G401.6 (cell line): ENCODE data around the gene SF1.
"Not testable (repeated sequence)": the region's sequence is repeated elsewhere in the genome, so short reads cannot be mapped to it uniquely, and the experiment has no call there.

ENCODE experiments used
- FAIRE-seq: peaks from 2 replicates; lab custom pipeline; 2012; peaks lifted over from hg19 to GRCh38; lab: Jason Lieb, UNC

Gene SF1, protein sequence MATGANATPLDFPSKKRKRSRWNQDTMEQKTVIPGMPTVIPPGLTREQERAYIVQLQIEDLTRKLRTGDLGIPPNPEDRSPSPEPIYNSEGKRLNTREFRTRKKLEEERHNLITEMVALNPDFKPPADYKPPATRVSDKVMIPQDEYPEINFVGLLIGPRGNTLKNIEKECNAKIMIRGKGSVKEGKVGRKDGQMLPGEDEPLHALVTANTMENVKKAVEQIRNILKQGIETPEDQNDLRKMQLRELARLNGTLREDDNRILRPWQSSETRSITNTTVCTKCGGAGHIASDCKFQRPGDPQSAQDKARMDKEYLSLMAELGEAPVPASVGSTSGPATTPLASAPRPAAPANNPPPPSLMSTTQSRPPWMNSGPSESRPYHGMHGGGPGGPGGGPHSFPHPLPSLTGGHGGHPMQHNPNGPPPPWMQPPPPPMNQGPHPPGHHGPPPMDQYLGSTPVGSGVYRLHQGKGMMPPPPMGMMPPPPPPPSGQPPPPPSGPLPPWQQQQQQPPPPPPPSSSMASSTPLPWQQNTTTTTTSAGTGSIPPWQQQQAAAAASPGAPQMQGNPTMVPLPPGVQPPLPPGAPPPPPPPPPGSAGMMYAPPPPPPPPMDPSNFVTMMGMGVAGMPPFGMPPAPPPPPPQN

DNA sequence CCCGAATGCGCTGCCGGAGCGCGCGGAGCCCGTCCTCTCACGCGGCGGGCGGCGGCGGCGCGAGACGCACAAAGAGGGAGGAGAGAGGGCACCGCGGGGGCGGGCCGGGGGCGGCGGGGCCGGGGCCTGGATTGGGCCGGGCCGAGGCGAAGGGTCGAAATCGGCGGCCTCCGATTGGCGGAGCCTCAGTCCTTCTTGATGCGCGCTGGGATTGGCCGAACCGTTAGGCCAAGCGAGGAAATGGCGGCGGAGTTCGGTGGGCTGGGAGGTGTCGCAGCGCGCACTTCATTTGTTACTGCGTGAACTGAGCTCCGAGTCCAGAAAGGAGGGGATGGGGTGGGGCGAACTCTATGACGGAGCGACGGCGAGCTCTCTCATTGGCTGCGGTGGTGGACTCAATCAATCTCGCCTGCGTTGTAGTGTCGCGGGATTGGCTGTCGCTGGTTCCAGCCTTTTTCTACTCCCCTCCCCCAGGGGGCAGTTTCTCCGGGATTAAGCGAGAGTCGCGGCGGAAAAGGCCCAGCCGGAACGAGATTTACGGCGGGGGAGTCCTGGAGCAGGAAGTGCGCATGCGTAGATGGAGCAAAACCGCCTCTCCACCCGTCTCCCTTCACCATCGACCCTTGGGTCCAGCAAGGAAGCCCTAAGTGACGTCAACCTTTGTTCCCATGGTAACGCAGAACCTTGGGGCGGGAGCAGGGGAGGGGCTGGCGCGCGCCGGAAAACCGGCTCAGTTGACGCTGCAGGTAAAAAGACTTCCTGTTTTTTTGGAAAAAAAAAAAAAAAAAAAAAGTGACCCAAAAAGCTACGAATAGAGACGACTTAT is at the start of gene SF1:
Gene SF1, minus strand, starts transcription at position 70 of the 826 bp plus-strand sequence. CDS start 150 bp downstream, outside the sequence.
- FAIRE-seq, result peak; percentile 99

DNA sequence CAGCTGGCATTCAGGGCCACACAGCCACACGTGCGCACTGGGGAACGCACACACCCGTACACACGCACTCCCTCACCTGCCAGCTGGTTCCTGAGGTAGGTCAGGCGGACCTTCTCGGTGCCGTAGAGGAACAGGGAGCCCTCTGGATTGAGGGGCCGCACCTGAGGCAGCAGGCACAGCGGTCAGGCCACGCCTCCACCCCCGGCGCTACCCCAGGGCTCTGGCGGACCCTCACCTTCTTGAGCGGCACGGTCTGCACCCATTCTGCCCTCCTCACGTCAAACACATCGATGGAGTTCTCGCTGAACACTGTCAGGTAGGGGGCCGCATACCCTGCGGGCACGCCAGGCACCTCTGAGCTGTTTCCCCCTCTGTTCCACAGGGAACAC is 49.1 kb upstream of the SF1 start:
- no peak for FAIRE-seq

DNA sequence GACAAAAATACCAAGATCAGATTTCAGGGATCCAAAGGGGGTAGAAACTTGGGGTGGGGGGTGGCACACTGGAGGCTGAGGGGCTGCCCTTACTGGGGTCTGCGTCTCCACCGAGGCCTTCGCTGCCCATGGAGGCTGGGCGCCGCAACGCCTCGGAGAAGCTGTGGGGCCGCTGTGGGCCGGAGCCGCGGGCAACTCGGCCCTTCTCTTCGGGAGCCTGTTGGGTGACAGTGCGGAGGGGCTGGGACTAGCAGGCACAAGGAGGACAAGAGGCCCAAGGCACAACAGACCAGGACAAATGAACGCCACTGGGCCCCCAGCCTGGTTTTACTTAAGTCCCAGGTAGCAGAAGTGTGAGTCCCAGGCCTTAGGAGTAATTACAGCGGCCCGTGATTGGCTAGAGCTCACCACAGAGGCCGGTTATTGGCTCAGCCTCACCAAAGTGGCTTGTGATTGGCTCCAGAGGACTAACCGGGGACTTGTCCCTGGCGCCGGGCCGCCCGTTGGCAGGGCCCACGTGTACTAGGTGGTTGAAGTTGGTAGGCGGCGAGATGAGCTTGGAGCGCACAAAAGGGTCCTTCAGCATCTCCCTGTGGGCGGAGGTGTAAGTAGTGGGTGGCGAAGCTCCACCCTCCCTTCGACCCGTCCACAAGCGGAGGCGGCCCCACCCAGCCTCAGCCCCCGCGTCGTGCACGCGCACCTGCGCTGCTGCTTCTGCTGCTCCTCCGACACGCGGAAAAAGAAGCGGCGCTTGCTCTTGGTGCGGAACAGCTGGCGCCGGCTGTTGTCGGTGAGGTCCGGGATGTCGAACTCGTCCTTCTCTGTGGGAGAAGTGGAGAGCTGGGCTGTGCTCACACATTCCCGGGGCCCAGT is 48.5 kb upstream of the SF1 start:
- FAIRE-seq, result no peak

DNA sequence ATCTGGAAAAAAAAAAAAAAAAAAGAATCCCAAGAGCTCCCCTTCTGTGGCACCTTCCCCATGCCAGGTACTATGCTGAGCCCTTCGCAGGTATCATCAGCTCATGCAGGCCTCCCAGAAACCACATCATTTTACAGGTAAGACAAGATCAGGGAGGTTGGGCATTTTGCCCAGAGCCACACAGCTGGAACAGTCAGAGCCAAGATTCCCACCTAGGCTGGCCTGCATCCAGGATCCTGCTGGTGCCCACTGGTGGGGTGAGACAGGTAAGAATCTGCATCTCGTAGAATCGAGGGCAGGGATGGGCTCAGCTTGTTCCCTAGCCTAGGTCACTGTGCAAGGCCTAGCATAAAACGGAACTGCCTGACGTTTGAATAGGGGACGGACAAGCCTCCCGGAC is 47.7 kb upstream of the SF1 start:
- FAIRE-seq, result no peak

DNA sequence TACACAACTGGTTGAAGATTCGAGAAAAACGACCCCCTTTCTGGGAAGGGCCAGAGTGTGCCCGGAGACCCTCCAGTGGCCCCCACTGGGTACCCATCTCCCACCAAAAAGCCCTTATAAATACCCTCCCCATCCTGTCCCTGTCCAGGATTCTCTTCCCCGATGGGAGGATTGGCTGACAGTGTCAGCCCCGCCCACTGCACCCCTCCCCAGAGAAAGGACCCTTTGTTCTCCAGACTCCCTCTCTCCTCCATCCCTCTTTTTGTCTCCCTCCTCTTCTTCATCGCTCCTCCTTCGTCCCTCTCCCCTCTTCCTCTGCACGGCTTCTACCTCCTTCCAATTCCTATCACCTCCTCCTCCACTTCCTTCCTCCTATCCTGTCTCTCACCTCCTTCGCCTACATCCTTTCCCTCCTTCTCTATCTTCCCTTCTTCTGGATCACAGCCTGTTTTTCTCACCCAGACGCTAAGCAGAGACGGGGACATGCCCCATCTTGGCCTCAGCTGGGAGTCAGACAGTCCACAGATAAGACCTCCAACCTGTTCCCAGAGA is 45.3 kb upstream of the SF1 start:
- no peak for FAIRE-seq

DNA sequence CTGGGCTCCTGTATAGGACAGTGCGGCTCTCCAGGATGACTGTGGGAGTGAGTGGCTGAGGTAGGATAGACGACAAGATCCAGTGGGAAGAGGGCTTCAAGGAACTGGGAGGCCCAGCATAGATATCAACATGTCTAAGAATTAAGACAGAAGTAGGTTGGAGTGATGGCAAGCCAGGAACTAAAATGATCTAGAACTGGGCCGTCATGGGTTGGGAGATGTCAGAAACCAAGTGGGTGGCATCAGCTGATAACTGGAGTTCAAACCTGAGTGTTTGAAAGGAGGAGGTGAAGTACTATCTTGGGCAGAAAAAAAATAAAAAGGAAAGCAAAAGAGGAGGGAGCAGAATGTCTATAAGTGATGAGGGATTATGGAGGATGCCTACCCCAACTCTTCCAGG is 39.1 kb upstream of the SF1 start:
- no peak for FAIRE-seq

DNA sequence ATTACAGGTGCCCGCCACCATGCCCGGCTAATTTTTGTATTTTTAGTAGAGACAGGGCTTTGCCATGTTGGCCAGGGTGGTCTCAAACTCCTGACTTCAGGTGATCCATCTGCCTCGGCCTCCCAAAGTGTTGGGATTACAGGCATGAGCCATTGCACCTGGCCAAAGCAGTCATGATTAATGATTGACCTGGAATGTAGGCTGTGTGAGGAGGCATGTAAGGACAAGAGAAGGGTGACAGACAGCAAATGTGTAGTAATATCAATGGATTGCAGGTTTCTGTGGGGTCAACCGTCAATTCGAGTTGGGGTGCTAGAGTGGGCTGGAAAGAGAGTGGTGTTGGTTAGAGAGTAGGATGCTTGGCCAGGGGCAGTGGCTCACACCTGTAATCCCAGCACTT is 37.1 kb upstream of the SF1 start:
- not testable (repeated sequence) for FAIRE-seq

DNA sequence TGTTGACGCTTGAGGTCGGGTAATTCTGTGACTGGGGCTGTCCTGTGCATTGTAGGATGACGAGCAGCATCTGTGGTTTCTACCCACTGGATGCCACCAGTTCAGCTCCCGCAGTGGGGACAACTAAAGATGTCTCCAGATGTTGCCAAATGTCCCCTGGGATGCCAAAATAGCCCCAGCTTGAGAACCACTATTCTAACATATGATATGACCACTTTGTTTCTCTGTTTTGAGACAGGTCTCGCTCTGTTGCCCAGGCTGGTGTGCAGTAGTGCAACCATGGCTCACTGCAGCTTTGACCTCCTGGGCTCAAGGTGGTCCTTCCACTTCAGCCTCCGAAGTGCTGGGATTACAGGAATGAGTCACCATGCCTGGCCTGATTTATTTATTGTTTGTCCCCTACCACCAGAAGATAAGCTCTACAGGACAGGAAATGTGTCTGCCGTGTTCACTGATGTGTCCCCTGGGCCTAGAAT is 36.4 kb upstream of the SF1 start:
- FAIRE-seq, result no peak

DNA sequence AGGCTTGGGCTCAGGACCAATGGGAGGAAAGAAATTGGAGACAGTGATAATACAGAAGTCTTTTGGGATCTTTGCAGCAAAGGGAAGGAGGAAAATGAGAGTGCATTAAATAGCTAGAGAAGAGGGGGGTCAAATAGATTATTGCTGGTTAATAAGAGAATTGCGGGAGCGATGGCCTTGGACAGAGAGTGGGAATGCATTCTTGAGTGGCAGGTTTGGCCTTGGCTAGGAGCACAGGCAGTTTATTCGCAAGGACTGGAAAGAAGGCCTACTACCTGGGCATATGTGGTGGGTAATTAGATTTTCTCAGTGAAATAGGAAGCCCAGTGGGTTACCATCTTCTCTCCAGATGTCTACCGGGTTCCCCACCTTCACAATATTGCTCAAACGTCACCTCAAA is 35.5 kb upstream of the SF1 start:
- FAIRE-seq, result no peak

DNA sequence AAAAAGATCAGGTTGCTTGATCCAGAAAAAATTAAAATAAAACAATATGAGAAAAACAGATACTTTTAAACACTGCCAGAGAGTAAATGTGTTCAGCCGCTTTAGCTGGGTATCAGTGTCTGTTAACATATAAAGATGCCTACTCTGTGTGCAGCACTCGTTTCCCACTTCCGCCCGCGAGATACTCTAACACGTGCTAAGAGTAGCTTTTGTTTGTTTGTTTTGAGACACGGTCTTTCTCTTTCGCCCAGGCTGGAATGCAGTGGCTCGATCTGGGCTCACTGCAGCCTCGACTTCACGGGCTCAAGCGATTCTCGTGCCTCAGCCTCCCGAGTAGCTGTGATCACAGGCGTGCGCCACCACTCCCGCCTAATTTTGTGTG is 32.5 kb upstream of the SF1 start:
- no peak for FAIRE-seq

DNA sequence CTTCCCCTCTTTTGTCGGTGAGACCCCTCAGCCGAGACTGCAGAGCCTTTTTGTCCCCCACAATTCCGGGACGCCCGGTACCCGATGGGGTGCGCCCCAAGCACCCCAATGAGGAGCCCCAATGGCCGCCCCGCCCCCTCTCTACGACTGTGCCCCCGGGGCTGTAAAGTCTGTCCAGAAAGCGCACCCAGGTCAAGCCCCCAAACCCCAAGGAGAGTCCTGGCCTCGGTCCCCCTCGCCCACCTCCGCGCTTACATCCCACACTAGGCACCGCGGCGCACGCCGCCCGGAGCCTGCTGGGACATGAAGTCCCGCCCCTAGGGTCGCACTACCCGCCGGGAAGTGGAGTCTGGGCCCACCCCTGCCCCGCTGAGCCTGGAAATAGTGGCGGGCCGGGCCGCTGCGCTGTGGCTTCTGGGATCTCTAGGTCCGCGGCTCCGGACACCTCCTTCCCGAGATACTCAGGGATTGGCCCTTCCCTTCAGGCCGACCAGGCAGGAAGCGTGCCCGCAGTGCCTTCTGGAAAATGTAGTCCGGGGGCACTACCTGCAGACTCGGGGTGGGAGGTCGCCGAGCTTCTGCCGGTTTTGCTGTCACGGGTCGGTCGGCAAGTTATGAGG is 32.0 kb upstream of the SF1 start, which contains the start of gene MEN1:
Gene MEN1, minus strand, starts transcription at position 281 of the 620 bp plus-strand sequence. CDS start 442 bp downstream, outside the sequence.
- FAIRE-seq, result peak; percentile 98

DNA sequence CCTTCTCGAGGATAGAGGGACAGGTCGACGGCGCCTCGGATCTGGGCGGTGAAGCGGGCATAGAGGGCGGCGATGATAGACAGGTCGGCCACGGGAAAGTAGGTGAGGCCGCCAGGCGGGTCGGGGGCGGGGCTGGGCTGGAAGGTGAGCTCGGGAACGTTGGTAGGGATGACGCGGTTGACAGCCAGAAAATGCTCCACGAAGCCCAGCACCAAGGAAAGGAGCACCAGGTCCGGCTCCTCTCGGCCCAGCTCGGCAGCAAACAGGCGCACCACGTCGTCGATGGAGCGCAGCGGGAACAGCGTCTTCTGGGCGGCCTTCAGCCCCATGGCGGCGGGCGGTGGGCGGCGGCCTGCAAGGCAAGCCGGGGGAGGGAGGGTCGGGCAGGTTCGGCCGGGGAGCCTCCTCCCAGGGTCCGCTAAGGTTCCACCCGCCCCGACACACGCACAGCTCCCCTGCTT is 31.5 kb upstream of the SF1 start:
- FAIRE-seq, result no peak

DNA sequence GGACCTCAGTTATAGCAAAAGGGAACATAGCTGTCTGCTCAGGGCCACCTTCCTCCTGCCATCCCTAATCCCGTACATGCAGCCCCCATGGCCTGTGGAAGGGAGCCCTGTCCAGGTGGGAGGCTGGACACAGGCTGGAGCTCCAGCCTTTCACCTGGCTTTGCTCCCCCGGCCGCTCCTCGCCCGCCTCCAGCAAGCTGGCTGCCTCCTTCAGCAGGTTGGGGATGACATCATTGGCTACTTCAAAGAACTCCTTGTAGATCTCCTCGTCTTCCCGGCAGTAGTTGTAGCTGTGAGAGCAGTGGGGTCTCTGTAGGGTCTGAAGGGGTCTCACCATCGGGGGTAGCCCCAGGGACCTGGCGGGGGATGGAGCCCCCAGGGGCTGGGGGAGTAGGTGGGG is 27.1 kb upstream of the SF1 start:
- no peak for FAIRE-seq

DNA sequence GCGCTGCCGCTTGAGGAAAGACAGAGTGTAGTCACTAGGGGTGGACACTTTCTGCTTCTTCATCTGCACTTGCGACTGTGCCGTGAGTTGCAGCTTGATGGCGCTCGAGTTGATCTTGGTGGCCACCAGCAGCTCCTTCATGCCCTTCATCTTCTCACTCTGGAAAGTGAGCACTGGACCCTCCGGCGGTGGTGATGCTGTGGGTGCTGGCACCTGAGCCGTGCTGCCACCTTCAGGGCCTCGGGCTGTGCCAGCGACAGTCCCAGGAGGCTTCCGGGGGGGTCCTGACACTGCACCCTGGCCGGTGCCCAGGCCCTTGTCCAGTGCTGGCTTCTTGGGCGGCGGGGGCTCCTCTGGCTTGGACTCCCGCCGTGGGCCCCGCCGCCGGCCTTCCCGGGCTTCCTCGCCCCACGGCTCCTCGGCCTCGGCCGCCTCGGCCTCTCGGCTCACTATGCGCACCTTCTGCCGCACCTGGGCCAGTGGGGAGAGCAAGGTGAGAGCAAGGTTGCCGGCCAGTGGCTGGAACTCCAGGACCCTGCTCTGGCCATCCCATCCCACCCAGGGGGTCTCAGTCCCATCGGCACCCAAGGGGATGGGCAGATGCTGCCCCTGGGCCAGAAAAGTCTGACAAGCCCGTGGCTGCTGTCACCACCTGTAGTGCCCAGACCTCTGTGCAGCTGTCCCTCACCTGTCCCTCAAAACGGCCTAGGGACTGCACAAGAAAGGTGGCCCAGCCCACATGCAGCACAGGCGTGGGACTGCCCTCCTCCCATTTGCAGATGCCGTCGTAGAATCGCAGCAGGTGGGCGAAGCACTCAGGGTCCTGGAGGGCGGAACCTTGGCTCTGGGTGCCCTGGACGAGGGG is 26.2 kb upstream of the SF1 start:
- no peak for FAIRE-seq

DNA sequence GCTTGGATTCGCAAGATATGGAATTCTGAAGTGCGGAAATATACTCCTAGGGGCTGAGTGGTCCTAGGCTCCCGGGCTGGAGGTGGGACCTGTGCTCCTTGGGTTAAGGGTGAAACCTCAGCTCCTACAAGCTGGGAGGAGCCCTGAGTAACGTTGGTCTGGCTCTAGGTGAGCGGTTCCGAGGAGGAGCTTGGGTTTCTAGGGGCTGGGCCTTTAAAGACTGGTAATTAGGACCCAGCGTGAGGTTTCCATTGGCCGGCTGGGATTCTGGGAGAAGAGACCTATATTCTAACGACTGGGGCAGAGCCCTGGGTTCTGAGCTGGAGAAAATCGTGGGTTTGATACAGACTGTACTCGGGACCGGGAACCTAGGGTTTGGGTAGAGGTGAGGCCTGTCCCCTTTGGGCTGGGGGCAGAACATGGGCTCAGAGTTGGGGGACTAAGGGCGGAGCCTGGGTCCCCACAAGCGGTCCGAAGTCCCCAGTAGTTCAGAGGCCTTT is 25.6 kb upstream of the SF1 start:
- FAIRE-seq, result no peak

DNA sequence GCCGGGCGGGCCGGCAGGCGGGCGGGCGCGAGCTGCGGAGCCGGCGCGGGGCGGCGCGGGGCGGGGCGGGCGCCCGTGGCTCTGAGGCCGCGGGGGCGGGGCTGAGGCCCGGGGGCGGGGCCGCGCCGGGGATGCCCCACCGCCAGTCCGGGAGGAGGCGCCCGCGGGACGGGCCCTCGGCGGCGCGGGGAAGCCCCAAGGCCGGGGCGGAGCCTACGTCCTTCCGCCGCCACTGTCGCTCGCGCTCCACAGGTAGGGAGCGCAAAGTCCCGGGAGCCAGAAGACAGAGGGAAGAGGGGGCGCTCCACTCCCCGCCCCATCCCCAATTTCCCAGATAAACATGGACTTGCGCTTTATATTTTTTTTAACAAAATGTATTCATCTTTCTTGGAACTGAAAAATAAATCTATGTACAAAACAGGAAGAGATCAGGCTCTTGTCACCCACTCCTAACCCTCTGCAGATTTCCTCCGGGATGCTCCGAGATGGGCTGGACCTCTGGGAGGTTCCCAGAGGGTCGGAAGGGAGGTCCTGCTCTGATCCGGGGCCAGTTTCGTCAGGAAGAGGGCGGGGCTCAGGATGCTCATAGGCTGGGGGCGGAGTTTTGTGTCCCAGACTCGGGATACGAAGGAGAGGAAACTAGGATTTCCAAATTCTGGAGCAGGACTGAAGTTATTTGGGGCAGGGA is 25.0 kb upstream of the SF1 start, which contains the start of gene MAP4K2:
Gene MAP4K2, minus strand, starts transcription at position 57 of the 688 bp plus-strand sequence. CDS start 65 bp downstream, outside the sequence.
- peak; percentile 95 for FAIRE-seq

DNA sequence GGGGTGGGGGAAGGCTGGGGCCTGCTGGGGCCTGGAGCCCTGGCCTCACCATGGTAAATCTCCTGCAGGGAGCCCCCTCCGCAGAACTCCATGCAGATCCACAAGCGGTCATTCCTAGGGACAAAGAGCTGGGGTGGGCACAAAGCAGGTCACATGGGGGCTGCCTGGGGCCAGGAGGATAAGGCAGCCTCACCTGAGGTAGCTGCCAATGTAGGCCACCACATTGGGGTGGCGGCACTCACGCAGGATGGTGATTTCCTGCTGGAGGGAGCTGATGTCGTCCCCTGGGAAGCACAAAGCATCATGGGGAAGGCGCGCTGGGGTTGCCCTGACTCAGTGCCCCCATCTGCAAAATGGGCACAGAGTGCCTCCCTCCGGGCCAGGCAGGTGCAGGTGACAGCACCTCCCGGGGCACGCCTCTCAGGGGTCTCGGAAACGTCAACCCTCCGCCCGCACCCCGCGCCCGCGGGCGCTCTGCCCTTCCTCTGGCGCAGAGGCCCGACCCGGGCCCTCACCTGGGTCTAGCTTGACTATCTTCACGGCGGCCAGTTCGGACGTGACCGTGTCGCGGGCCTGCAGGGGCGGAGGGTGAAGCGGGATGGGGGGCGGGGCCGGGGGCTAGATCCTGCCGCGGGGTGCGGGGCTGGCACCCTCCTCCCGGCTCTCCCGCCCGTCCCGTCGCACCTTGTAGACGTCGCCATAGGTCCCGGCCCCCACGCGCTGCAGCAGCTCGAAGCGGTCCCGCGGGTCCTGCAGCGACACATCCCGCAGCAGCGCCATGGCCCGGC is 24.2 kb upstream of the SF1 start:
- no peak for FAIRE-seq
